ENCODE data around the gene FAM120B. TPM values are rescaled to one million over a fixed set of nuclear protein-coding genes. Genes with fewer than 3 reads are reported as not detected.
A peak's percentile ranks its signal among the peaks of the same experiment; 100 is the strongest.
"Not testable (repeated sequence)": the region's sequence is repeated elsewhere in the genome, so short reads cannot be mapped to it uniquely, and the experiment has no call there.

The FAM120B gene
- total RNA-seq, 1 donor from 2014 or later: 12.8 TPM

GRCh38 chr6:170297576-170298330 is 8.8 kb upstream of the FAM120B start:
- no peak for DNase-seq (ENCODE audit: low read depth, low spot score)

GRCh38 chr6:170298688-170299087 is 7.9 kb upstream of the FAM120B start:
- DNase-seq (ENCODE audit: low read depth, low spot score): no peak

DNA sequence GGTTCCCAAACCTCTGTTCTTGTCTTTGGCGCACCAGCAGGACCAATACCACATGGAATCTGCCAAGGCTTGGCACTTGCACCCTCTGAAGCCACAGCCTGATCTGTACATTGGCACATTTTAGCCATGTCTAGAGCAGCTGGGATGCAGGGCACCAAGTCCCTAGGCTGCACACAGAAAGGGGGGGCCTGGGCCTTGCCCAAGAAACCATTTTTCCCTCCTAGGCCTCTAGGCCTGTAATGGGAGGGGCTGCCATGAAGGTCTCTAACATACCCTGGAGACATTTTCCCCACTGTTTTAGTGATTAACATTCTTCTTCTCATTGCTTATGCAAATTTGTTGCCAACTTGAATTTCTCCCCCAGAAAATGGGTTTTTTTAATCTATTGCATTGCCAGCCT is 5.4 kb upstream of the FAM120B start:
- DNase-seq (ENCODE audit: low read depth, low spot score): no peak

GRCh38 chr6:170305805-170306323 is 694 bp upstream of the FAM120B start:
- no peak for DNase-seq (ENCODE audit: low read depth, low spot score)

GRCh38 chr6:170307080-170307545 is 555 bp downstream of the FAM120B start:
- no peak for DNase-seq (ENCODE audit: low read depth, low spot score)

DNA sequence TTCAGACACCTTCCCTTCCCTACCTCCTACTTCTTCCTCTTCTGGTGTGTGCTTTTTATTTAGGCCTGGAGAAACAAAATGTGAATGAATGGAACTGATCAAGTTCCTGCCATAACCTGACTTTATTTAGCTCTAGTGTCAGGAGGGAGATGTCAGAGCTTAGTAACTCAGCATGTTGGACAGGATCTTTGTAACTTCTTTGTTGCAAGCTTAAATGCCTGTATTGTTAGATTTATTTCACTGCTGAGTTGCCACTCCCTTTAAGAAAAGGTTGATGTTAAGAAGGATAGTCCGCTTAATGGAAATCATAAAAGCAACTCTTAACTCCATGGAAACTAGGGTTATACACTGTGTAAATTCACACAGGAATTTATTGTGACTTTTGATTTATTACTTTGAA is 2.2 kb downstream of the FAM120B start:
- DNase-seq (ENCODE audit: low read depth, low spot score): no peak

DNA sequence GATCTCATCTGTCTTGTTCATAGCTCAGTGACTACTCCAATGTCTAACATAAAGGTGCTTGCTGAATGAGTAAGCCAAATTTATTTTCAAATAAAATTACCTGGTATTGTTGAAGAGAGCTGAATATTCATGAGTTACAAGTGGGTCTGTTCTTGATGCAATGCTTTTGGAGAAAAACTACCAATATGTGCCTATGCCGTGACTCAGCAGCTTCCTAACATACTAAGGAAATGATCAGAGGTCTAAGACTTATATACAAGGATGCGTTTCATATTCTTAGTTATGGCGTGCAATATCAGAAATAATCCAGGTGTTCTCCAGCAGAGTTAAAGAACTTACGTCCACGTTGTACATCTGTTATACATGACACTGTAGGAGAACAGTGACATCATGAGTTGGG is 5.1 kb downstream of the FAM120B start:
- no peak for DNase-seq (ENCODE audit: low read depth, low spot score)

DNA sequence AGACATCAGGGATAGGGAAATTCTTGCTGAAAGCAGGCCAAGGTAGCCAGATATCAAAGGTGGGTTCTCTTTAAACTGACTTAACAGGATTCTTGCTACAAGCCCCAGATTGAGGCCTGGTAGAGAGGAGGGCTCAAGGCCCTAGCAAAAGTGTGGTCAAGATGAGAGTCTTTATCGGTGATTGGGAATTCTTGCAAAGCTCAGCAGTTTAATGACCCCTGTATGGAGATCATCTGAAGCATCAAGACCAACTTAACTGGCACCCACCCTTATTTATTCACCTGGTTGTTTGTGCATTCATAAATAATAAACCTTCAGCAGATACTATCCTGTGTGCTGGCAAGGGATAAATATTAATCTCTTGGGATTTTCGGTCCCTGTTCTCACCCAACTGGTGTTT is 6.3 kb downstream of the FAM120B start:
- no peak for DNase-seq (ENCODE audit: low read depth, low spot score)

- DNase-seq (ENCODE audit: low read depth, low spot score): no peak
These were observed 7.2 kb downstream of the FAM120B start for GRCh38 chr6:170313716-170314295.

GRCh38 chr6:170314983-170315382 is 8.4 kb downstream of the FAM120B start:
- no peak for DNase-seq (ENCODE audit: low read depth, low spot score)

DNA sequence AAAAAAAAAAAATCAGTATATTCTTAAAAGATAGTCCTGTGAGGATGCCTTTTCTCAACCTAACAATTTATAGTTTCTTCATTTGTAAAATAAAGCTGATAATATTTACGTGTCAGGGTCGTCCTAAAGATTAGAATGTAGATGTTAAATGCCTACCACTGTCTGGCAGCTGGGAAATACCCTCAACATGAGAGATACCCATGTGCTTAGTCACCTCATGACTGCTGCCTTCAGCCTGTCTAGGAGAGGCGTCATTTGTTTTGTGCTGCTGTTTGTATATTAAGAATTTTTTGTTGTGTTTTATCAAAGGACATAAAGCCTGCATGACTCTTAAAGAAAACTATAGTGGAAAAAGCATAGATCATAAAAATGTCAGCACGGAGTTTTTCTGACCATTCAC is 9.5 kb downstream of the FAM120B start:
- no peak for DNase-seq (ENCODE audit: low read depth, low spot score)

DNA sequence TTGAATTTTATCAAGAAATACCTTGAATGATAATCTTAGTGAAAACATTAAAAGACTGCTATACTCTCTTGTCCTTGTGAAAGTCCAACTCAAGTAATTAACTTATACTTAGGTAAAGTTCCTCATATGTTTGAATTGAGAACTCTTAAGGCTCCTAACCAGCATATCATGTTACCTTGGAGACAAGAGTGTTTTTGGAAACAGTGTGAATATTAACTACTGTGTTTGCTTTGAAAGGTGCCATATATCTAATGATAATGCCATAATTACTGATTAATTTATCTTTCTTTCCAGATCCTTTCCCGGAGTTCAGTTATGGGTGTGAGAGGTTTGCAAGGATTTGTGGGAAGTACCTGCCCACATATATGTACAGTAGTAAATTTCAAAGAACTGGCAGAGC is 10.5 kb downstream of the FAM120B start:
- no peak for DNase-seq (ENCODE audit: low read depth, low spot score)

DNA sequence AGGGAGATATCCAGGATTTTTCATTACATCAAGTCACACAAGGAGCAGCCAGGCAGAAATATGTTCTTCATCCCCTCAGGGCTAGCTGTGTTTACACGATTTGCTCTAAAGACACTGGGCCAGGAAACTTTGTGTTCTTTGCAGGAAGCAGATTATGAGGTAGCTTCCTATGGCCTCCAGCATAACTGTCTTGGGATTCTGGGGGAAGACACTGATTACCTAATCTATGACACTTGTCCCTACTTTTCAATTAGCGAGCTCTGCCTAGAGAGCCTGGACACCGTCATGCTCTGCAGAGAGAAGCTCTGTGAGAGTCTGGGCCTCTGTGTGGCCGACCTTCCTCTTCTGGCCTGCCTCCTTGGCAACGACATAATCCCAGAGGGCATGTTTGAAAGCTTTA is 11.2 kb downstream of the FAM120B start:
- DNase-seq (ENCODE audit: low read depth, low spot score): peak; percentile 67

DNA sequence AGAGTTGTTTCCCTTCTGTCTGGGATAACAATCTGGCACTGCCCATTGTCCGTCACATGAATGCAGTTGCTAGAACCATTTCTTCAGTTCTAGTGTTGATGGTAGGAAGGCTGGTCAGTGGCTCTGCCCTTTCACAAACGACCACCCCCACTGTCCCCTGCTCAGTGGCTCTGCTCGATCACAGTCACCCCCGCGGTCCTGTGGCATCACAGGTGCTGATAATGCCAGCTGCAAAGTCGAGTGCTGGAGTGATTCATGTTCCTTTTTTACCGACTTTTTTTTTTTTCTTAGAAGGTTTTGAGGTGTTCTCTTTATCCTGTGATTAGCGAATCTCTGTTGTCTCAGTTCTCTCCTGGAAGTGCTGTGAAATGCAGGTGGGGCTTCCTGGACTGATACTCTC is 22.8 kb downstream of the FAM120B start:
- DNase-seq (ENCODE audit: low read depth, low spot score): no peak

DNA sequence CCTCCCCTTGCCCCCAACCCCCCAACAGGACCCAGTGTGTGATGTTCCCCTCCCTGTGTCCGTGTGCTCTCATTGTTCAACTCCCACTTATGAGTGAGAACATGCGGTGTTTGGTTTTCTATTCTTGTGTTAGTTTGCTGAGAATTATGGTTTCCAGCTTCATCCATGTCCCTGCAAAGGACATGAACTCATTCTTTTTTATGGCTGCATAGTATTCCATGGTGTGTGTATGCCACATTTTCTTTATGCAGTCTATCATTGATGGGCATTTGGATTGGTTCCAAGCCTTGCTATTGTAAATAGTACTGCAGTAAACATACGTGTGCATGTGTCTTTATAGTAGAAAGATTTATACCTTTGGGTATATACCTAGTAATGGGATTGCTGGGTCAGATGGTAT is 28.6 kb downstream of the FAM120B start:
- not testable (repeated sequence) for DNase-seq (ENCODE audit: low read depth, low spot score)

DNA sequence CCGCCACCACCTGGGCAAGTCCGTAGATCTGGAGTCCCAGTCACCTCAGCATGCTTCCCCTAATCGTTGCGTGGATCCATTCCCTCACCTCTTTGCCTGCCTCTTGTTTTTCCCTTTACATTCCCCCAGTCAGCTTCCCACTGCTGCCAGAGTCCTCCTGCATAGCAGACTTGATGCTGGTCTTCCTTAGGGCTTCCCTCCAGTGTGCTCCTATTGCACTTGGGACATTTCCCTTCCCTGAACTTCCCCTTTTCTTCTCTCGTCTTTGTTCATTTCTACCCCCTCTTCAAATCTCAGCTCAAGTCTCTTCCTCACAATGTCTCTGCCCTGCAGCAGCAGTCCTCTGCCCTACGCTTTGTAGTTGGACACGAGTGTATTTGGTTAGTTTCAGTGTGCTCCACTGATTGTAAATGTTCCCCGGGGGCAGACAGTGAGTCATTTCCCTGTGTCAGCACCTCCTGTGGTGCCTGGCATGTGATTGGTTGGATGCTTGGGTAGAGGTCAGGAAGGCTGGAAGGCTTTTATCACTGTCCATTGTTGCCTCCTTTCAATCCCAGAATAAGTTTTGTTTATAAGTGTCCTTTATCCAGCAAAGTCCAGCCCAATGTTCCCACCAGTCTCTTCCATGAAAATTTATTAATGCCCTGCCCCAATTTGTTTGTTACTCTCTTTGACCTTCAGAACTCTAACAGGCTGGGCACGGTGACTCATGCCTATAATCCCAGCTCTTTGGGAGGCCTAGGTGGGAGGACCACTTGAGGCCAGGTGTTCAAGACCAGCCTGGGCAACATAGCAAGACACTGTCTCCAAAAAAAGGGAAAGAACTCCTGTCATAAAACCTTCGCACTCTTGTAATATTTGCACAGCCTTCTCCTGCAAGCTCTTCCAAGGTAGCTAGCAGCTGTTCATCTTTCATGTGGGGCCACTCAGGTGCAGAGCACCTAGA is 38.3 kb downstream of the FAM120B start:
- DNase-seq (ENCODE audit: low read depth, low spot score): peak; percentile 93

- DNase-seq (ENCODE audit: low read depth, low spot score): no peak
These were observed 39.1 kb downstream of the FAM120B start for GRCh38 chr6:170345662-170346061.

DNA sequence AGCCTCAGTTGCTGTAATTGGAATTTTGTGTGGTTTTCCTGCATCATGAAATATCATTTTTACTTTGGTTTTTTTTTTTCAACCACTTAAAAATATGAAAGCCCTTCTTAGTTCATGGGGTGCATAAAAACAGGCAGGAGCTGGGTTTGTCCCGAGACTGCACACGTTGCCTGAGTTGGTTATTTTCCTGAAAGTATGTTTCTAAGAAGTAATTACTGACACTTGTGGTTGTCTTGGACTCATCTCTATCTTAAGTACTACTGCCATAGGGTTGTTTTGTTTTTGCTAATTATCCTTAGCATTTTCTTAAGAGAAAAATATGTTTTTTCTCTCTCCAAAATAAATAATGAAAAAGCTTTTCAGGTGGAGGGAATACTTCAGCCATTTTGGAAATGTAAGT is 40.1 kb downstream of the FAM120B start:
- no peak for DNase-seq (ENCODE audit: low read depth, low spot score)

GRCh38 chr6:170347091-170347490 is 40.5 kb downstream of the FAM120B start:
- DNase-seq (ENCODE audit: low read depth, low spot score): no peak

- no peak for DNase-seq (ENCODE audit: low read depth, low spot score)
These were observed 41.4 kb downstream of the FAM120B start for GRCh38 chr6:170347975-170348374.

DNA sequence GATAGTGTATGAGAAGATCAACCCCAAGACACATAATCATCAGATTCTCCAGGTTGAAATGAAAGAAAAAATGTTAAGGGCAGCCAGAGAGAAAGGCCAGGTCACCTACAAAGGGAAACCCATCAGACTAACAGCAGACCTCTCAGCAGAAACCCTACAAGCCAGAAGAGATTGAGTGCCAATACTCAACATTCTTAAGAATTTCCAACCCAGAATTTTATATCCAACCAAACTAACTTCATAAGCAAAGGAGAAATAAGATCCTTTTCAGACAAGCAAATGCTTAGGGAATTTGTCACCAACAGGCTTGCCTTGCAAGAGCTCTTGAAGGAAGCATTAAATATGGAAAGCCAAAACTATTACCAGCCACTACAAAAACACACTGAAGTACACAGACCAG is 44.9 kb downstream of the FAM120B start:
- DNase-seq (ENCODE audit: low read depth, low spot score): not testable (repeated sequence)

DNA sequence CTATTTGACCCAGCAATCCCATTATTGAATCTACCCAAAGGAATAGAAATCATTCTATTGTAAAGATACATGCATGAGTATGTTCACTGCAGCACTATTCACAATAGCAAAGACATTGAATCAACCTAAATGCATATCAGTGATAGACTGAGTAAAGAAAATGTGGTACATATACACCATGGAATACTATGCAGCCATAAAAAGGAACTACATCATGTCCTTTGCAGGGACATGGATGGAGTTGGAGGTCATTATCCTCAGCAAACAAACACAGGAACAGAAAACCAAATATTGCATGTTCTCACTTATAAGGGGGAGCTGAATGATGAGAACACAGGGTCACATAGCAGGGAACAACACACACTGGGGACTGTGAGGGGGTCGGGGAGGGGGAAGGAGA is 48.6 kb downstream of the FAM120B start:
- not testable (repeated sequence) for DNase-seq (ENCODE audit: low read depth, low spot score)
